Measurements from ENCODE around the gene PPIA.

GRCh38 chr7:44762300-44762699 lies 34.2 kb upstream of the PPIA start:
- TF ChIP-seq CTCF (IDR thresholded peaks at IDR 0.05) (no peak), POLR2A (IDR thresholded peaks at IDR 0.05) (no peak)

All from testis (tissue), 2 donors.